ENCODE results near the gene TELO2.

TELO2 gene

DNA sequence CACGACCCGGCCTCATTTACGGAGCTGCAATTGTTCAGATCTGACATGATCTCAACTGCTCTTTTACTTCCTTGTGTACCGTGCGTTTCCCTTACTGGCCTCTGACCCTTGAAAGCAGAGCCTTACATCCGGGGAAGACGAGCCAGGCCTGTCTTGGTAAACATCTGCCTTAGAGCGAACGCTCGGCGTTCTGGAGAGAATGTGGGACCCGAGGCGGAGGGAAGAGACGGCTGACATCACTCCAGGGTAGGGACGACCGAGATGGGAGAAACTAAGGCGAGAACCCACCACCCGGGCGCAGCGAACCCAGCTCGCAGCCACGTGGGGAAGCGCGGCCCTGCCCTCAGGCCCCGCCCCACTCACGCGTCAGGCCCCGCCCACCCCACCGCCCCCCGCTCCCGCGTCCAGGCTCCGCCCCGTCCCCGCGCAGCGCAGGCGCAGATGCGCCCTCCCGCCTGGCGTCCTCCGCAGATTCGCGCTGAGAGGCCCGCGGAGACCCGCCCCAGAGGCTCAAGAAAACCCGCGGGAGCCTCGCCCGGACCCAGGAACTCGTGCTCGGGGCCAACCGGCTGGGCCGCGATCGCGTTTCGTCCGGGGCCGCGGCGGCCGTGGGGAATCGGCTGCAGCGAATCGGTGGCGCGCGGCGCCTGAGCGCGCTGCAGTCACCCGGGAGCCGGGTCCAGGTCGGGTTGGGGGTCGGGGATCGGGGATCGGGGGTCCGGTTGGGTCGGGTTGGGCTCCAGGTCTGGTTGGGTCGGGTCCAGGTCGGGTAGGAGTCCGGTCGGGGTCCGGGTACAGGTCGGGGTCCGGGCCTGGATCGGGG lies at the start of gene TELO2:
Gene TELO2, plus strand, starts transcription at position 438 of the 823 bp plus-strand sequence. CDS start 922 bp downstream, outside the sequence.
- Histone ChIP-seq H3K27me3 (no peaks in the 10 kb centered on the region), H3K4me3 (peak within 1 kb of the TSS; percentile 79 to 81), H3K36me3 (peaks cover 19 to 38% (median 34%) of the 10 kb centered on the region in 3 donors), H3K9me3 (no peaks in the 10 kb centered on the region), H3K4me1 (peaks cover 0 to 31% (median 17%) of the 10 kb centered on the region in 4 donors), H3K27ac (peak within 1 kb of the TSS; percentile 85 to 86)
- intact Hi-C loops (cut with DNase I; ENCODE audit: low total_unique reads) = loop anchor here (5.0 kb wide), 1 partner anchor 119 kb away; the partner anchor contains the start of genes CRAMP1 and IFT140
- TF ChIP-seq, protein P1, sequence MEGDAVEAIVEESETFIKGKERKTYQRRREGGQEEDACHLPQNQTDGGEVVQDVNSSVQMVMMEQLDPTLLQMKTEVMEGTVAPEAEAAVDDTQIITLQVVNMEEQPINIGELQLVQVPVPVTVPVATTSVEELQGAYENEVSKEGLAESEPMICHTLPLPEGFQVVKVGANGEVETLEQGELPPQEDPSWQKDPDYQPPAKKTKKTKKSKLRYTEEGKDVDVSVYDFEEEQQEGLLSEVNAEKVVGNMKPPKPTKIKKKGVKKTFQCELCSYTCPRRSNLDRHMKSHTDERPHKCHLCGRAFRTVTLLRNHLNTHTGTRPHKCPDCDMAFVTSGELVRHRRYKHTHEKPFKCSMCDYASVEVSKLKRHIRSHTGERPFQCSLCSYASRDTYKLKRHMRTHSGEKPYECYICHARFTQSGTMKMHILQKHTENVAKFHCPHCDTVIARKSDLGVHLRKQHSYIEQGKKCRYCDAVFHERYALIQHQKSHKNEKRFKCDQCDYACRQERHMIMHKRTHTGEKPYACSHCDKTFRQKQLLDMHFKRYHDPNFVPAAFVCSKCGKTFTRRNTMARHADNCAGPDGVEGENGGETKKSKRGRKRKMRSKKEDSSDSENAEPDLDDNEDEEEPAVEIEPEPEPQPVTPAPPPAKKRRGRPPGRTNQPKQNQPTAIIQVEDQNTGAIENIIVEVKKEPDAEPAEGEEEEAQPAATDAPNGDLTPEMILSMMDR (IDR thresholded peaks at IDR 0.05) = no peak
- peak; percentile 58 to 85 for DNase-seq

DNA sequence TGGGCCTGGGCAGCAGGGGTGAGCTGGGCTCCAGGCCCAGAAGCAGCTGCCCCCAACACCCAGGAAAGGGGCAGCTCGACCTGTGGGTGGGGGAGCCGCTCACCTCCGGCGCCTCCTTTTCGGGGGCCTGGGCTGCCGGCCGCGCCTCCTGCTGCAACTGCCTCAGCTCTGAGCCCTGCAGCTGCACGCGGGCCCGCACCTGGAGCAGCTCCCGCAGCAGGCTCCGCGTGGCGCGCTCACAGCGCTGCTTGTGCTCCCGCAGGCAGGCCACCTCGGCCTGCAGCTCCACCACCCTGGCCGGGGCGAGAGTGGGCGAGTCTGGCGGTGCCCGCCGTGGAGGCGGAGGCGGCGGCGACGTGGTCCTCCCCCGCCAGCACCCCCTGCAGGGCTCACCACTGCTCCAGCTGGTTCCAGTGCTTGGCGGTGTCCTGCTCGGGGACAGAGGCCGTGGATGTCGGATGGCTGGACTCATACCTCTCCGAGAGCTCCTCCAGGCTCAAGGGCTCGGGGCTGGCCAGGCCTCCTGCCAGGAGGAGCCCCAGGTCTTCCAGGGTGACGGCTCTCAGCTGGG lies 49.7 kb upstream of the TELO2 start:
- peaks cover 21 to 38% (median 32%) of the 10 kb centered on the region in 3 donors for H3K36me3 ChIP-seq

DNA sequence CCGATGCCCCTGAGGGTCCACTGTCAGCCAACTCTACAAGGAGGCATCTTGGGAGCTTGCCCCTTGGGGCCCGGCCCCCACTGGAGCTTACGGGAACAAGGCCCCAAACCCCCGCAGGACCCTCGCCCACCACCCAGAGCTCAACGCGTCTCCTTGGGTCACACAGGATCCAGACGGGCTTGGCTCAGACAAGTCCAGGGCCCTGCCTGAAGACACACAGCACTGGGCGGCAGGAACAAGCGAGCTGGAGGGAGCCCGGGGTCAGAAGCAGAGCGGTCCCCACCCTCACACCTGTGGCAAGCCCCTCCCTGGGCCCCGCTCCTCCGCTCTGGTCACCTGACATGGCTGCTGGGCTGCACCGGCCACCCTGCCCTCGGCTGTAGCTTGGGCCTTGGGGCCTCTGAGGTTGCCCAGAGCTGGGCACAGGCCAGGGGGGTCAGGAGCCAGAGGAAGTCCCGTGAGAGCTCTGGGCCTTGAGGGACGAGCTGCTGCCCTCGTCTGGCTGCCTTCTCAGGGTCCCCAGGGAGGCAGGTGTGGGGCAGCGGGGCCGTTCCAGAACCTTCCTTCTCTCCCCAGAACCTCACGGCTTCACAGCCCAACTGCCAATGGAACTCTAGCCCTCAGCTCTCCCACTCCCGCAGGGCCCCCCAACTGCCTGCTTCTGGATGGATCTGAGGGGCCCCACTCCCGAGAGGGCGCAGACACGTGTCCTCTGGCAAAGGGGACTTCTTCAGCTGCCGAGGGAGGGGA lies 49.0 kb upstream of the TELO2 start, which contains the start of gene CCDC154:
Gene CCDC154, minus strand, starts transcription at position 577 of the 750 bp plus-strand sequence. Its CDS starts 234 bp downstream, at position 343.
- no peaks in the 10 kb centered on the region for H3K9me3 ChIP-seq
- H3K4me1 ChIP-seq = no peaks in the 10 kb centered on the region
- H3K27ac ChIP-seq = no peak within 1 kb of the TSS
- intact Hi-C loops (cut with DNase I; ENCODE audit: low total_unique reads) = no loop called here
- TF ChIP-seq, protein P1 (IDR thresholded peaks at IDR 0.05) = no peak
- H3K27me3 ChIP-seq = no peaks in the 10 kb centered on the region
- H3K4me3 ChIP-seq = no peak within 1 kb of the TSS
- H3K36me3 ChIP-seq = peaks cover 28 to 43% (median 38%) of the 10 kb centered on the region in 3 donors
- DNase-seq = no peak

More for the DNA sequence above, 49.7 kb upstream of the TELO2 start:
- H3K27me3 ChIP-seq = no peaks in the 10 kb centered on the region
- DNase-seq = no peak
- intact Hi-C loops (cut with DNase I; ENCODE audit: low total_unique reads) = no loop called here
- no peaks in the 10 kb centered on the region for H3K9me3 ChIP-seq
- H3K4me1 ChIP-seq = no peaks in the 10 kb centered on the region
- H3K27ac ChIP-seq = no peak overlapping the region
- TF ChIP-seq, protein P1 (IDR thresholded peaks at IDR 0.05) = no peak
- H3K4me3 ChIP-seq = no peak overlapping the region

DNA sequence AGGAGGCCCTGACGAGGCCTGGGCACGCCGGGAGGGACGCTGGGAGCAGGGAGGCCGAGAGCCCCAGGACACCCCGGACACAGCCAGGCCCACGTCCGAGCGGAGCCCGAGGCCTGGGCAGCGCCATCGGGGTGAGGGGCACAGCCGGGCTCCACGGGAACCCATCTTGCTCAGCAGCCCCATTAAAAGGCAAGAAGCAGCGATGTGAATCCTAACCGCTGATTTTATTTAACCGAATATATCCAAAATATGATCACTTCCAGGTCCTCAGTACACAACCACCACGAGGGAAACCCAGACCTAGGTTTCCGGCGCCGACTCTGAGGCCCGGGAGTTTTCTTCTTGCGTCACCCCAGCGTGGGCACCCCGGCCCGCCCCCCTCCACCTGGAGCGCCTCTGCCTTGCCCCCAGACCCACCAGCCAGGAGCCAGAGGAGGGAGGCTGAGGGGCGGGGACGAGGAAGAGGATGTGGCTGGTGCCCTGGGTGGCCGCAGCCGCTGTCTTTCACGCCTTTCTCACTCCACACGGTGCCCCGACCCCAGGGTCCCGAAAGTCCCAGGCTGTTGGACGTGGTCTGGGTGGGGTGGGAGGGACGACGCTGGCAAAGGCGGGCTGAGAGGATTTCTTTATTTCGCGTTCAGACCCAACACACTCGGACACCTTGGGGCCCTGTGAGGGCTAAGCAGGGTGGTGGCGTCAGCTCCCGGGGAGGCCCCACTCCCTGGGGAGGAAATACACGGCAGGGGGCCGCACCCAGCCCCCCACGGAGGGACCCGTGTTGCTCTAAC lies 48.2 kb upstream of the TELO2 start:
- no peaks in the 10 kb centered on the region for H3K9me3 ChIP-seq
- intact Hi-C loops (cut with DNase I; ENCODE audit: low total_unique reads) = no loop called here

More for the DNA sequence above, 48.2 kb upstream of the TELO2 start:
- Histone ChIP-seq H3K27ac (no peak overlapping the region), H3K27me3 (no peaks in the 10 kb centered on the region), H3K36me3 (peaks cover 33 to 50% (median 46%) of the 10 kb centered on the region in 3 donors), H3K4me3 (no peak overlapping the region), H3K4me1 (no peaks in the 10 kb centered on the region)
- no peak for DNase-seq
- TF ChIP-seq, protein P1 (IDR thresholded peaks at IDR 0.05) = no peak
